BLaER1 (cell line): ENCODE results near the gene AKIP1.

ENCODE experiments used
- H3K27ac ChIP-seq: shearing (Covaris generic); formaldehyde crosslinking; 2 replicates; pipeline ENCODE4 v1.8.1; 2022
- H3K27me3 ChIP-seq: shearing (Covaris generic); formaldehyde crosslinking; 2 replicates; pipeline ENCODE4 v1.8.1; 2022
- H3K36me3 ChIP-seq: shearing (Covaris generic); formaldehyde crosslinking; 2 replicates; pipeline ENCODE4 v1.8.1; 2022
- H3K4me1 ChIP-seq: shearing (Covaris generic); formaldehyde crosslinking; 2 replicates; pipeline ENCODE4 v1.8.1; 2022
- H3K4me2 ChIP-seq: shearing (Covaris generic); formaldehyde crosslinking; 2 replicates; pipeline ENCODE4 v1.8.1; 2022
- H3K4me3 ChIP-seq: shearing (Covaris generic); formaldehyde crosslinking; 2 replicates; pipeline ENCODE4 v1.8.1; 2022
- H3K9ac ChIP-seq: shearing (Covaris generic); formaldehyde crosslinking; 2 replicates; pipeline ENCODE4 v1.8.1; 2022
- H3K9me3 ChIP-seq: shearing (Covaris generic); formaldehyde crosslinking; 2 replicates; pipeline ENCODE4 v1.8.1; 2022
- H4K20me1 ChIP-seq: shearing (Covaris generic); formaldehyde crosslinking; 2 replicates; pipeline ENCODE4 v1.8.1; 2022
- Cebpa-rat ChIP-seq: shearing (Covaris generic); IDR thresholded peaks from 2 replicates; pipeline ENCODE4 v1.8.1; 2022

The AKIP1 gene

GRCh38 chr11:8911029-8911823 is at the start of gene AKIP1:
TSS of gene AKIP1 (plus strand) at chr11:8911189. CDS start at chr11:8911450, 261 bp downstream.
- H3K4me3 ChIP-seq, result peak within 1 kb of the TSS; percentile 92
- H3K27ac ChIP-seq, result peak within 1 kb of the TSS; percentile 89
- no peaks in the 10 kb centered on the region for H3K9me3 ChIP-seq
- H3K9ac ChIP-seq, result peak within 1 kb of the TSS; percentile 93
- no peaks in the 10 kb centered on the region for H4K20me1 ChIP-seq
- no peak for TF ChIP-seq Cebpa-rat
- H3K4me1 ChIP-seq, result peaks cover 42% of the 10 kb centered on the region
- no peaks in the 10 kb centered on the region for H3K27me3 ChIP-seq
- H3K4me2 ChIP-seq, result peak within 1 kb of the TSS; percentile 89
- H3K36me3 ChIP-seq, result peaks cover 11% of the 10 kb centered on the region

GRCh38 chr11:8863838-8864237 is 47.2 kb upstream of the AKIP1 start:
- Histone ChIP-seq H3K4me1 (peaks cover 15% of the 10 kb centered on the region), H4K20me1 (no peaks in the 10 kb centered on the region; the same call in 1 of the 2 replicates), H3K9me3 (0 out of 2 replicates have a peak, but pooled peaks cover 1% of the 10 kb centered on the region), H3K27ac (no peak overlapping the region), H3K4me3 (no peak overlapping the region), H3K9ac (no peak overlapping the region), H3K4me2 (no peak overlapping the region), H3K36me3 (no peaks in the 10 kb centered on the region), H3K27me3 (peaks cover 37% of the 10 kb centered on the region)
- TF ChIP-seq Cebpa-rat, result no peak

- Histone ChIP-seq H4K20me1 (peaks cover 7% of the 10 kb centered on the region; the same call in 1 of the 2 replicates), H3K36me3 (no peaks in the 10 kb centered on the region), H3K9me3 (0 out of 2 replicates have a peak, but pooled peaks cover 3% of the 10 kb centered on the region), H3K27ac (no peak overlapping the region), H3K27me3 (peaks cover 48% of the 10 kb centered on the region), H3K4me3 (no peak overlapping the region), H3K4me1 (peaks cover 16% of the 10 kb centered on the region), H3K9ac (no peak overlapping the region), H3K4me2 (no peak overlapping the region)
- TF ChIP-seq Cebpa-rat, result no peak
Observed at GRCh38 chr11:8865304-8865703, 45.7 kb upstream of the AKIP1 start.

- no peak overlapping the region for H3K4me2 ChIP-seq
- H3K4me1 ChIP-seq, result peaks cover 23% of the 10 kb centered on the region
- H3K9me3 ChIP-seq, result 0 out of 2 replicates have a peak, but pooled peaks cover 3% of the 10 kb centered on the region
- no peak for TF ChIP-seq Cebpa-rat
- no peak overlapping the region for H3K9ac ChIP-seq
- peaks cover 66% of the 10 kb centered on the region for H3K27me3 ChIP-seq
- H3K36me3 ChIP-seq, result no peaks in the 10 kb centered on the region
- H3K27ac ChIP-seq, result no peak overlapping the region
- peaks cover 15% of the 10 kb centered on the region; the same call in 1 of the 2 replicates for H4K20me1 ChIP-seq
- no peak overlapping the region for H3K4me3 ChIP-seq
Observed at GRCh38 chr11:8867035-8867434, 44.0 kb upstream of the AKIP1 start.

GRCh38 chr11:8867931-8868631 is 42.9 kb upstream of the AKIP1 start:
- 0 out of 2 replicates have a peak, but pooled peaks cover 3% of the 10 kb centered on the region for H3K9me3 ChIP-seq
- H4K20me1 ChIP-seq, result peaks cover 15% of the 10 kb centered on the region; the same call in 1 of the 2 replicates
- peaks cover 76% of the 10 kb centered on the region for H3K27me3 ChIP-seq
- no peak overlapping the region for H3K9ac ChIP-seq
- H3K27ac ChIP-seq, result no peak overlapping the region
- peaks cover 12% of the 10 kb centered on the region for H3K4me1 ChIP-seq
- no peak overlapping the region for H3K4me3 ChIP-seq
- TF ChIP-seq Cebpa-rat, result 0 out of 2 replicates have a peak, but pooled peaks have one; percentile 13
- no peaks in the 10 kb centered on the region for H3K36me3 ChIP-seq
- H3K4me2 ChIP-seq, result no peak overlapping the region

- H3K9ac ChIP-seq, result 0 out of 2 replicates have a peak overlapping the region, but pooled peaks have one; percentile 29
- H3K36me3 ChIP-seq, result no peaks in the 10 kb centered on the region
- peak overlapping the region; percentile 68 for H3K4me3 ChIP-seq
- no peak overlapping the region for H3K27ac ChIP-seq
- TF ChIP-seq Cebpa-rat, result no peak
- peaks cover 23% of the 10 kb centered on the region for H3K4me1 ChIP-seq
- 0 out of 2 replicates have a peak, but pooled peaks cover 3% of the 10 kb centered on the region for H3K9me3 ChIP-seq
- H3K27me3 ChIP-seq, result peaks cover 62% of the 10 kb centered on the region
- peaks cover 15% of the 10 kb centered on the region; the same call in 1 of the 2 replicates for H4K20me1 ChIP-seq
- peak overlapping the region; percentile 94 for H3K4me2 ChIP-seq
Observed at GRCh38 chr11:8870411-8871170, 40.4 kb upstream of the AKIP1 start.

GRCh38 chr11:8871171-8871775 is 39.7 kb upstream of the AKIP1 start:
- no peak overlapping the region for H3K9ac ChIP-seq
- H3K9me3 ChIP-seq, result 0 out of 2 replicates have a peak, but pooled peaks cover 3% of the 10 kb centered on the region
- H3K4me1 ChIP-seq, result peaks cover 23% of the 10 kb centered on the region
- peak overlapping the region; percentile 68 for H3K4me3 ChIP-seq
- H3K27me3 ChIP-seq, result peaks cover 62% of the 10 kb centered on the region
- peak overlapping the region; percentile 94 for H3K4me2 ChIP-seq
- H3K27ac ChIP-seq, result no peak overlapping the region
- TF ChIP-seq Cebpa-rat, result no peak
- H4K20me1 ChIP-seq, result peaks cover 15% of the 10 kb centered on the region; the same call in 1 of the 2 replicates
- no peaks in the 10 kb centered on the region for H3K36me3 ChIP-seq

GRCh38 chr11:8871962-8872361 is 39.0 kb upstream of the AKIP1 start:
- Histone ChIP-seq H3K27ac (no peak overlapping the region), H3K4me3 (no peak overlapping the region), H3K36me3 (no peaks in the 10 kb centered on the region), H3K4me2 (no peak overlapping the region), H3K4me1 (peaks cover 23% of the 10 kb centered on the region), H3K9me3 (0 out of 2 replicates have a peak, but pooled peaks cover 3% of the 10 kb centered on the region), H3K27me3 (peaks cover 60% of the 10 kb centered on the region), H3K9ac (no peak overlapping the region), H4K20me1 (peaks cover 15% of the 10 kb centered on the region; the same call in 1 of the 2 replicates)
- TF ChIP-seq Cebpa-rat, result no peak
